ENCODE measurements around the gene DPP7.
"Not testable (repeated sequence)": the region's sequence is repeated elsewhere in the genome, so short reads cannot be mapped to it uniquely, and the experiment has no call there.

Gene DPP7

GRCh38 chr9:137129456-137130175 lies 15.1 kb upstream of the DPP7 start:
- peak overlapping the region; percentile 91 for H3K4me3 ChIP-seq (ENCODE audit: control insufficient read depth, low read depth, low read length)
- TF ChIP-seq CTCF (IDR thresholded peaks at IDR 0.05; ENCODE audit: control insufficient read depth, insufficient read depth, low read depth, low read length, missing control alignments) = no peak
- peak; percentile 64 for DNase-seq (ENCODE audit: low read depth)

GRCh38 chr9:137128862-137129455 lies 14.4 kb upstream of the DPP7 start:
- no peak for TF ChIP-seq CTCF (IDR thresholded peaks at IDR 0.05; ENCODE audit: control insufficient read depth, insufficient read depth, low read depth, low read length, missing control alignments)
- H3K4me3 ChIP-seq (ENCODE audit: control insufficient read depth, low read depth, low read length) = peak overlapping the region; percentile 91
- DNase-seq (ENCODE audit: low read depth) = no peak

GRCh38 chr9:137128158-137128861 lies 13.8 kb upstream of the DPP7 start:
- DNase-seq (ENCODE audit: low read depth) = no peak
- no peak for TF ChIP-seq CTCF (IDR thresholded peaks at IDR 0.05; ENCODE audit: control insufficient read depth, insufficient read depth, low read depth, low read length, missing control alignments)
- H3K4me3 ChIP-seq (ENCODE audit: control insufficient read depth, low read depth, low read length) = peak overlapping the region; percentile 91

- no peak for DNase-seq (ENCODE audit: low read depth)
- peak overlapping the region; percentile 19 for H3K4me3 ChIP-seq (ENCODE audit: control insufficient read depth, low read depth, low read length)
- no peak for TF ChIP-seq CTCF (IDR thresholded peaks at IDR 0.05; ENCODE audit: control insufficient read depth, insufficient read depth, low read depth, low read length, missing control alignments)
Measured at GRCh38 chr9:137127301-137128157, 13.0 kb upstream of the DPP7 start.

- H3K4me3 ChIP-seq (ENCODE audit: control insufficient read depth, low read depth, low read length) = no peak overlapping the region
- no peak for TF ChIP-seq CTCF (IDR thresholded peaks at IDR 0.05; ENCODE audit: control insufficient read depth, insufficient read depth, low read depth, low read length, missing control alignments)
- no peak for DNase-seq (ENCODE audit: low read depth)
Measured at GRCh38 chr9:137126786-137127185, 12.3 kb upstream of the DPP7 start.

GRCh38 chr9:137123952-137124462 lies 9.5 kb upstream of the DPP7 start:
- DNase-seq (ENCODE audit: low read depth); H3K4me3 ChIP-seq (ENCODE audit: control insufficient read depth, low read depth, low read length): not testable (repeated sequence)

All from AG09309 (cell line).